ENCODE measurements around the gene QSOX1.

QSOX1 gene

GRCh38 chr1:180234369-180235076 lies 79.9 kb downstream of the QSOX1 start:
- DNase-seq (ENCODE audit: low read depth) = no peak

GRCh38 chr1:180235077-180235501 lies 80.4 kb downstream of the QSOX1 start:
- no peak for DNase-seq (ENCODE audit: low read depth)

- DNase-seq (ENCODE audit: low read depth) = no peak
These were observed 81.0 kb downstream of the QSOX1 start for GRCh38 chr1:180235502-180236239.

GRCh38 chr1:180236698-180237509 lies 82.2 kb downstream of the QSOX1 start:
- no peak for DNase-seq (ENCODE audit: low read depth)

GRCh38 chr1:180237869-180238476 lies 83.3 kb downstream of the QSOX1 start:
- DNase-seq (ENCODE audit: low read depth) = no peak

- no peak for DNase-seq (ENCODE audit: low read depth)
These were observed 84.0 kb downstream of the QSOX1 start for GRCh38 chr1:180238675-180239074.

- DNase-seq (ENCODE audit: low read depth) = no peak
These were observed 84.8 kb downstream of the QSOX1 start for GRCh38 chr1:180239145-180240096.

GRCh38 chr1:180241716-180242544 lies 87.3 kb downstream of the QSOX1 start:
- DNase-seq (ENCODE audit: low read depth) = no peak

- no peak for DNase-seq (ENCODE audit: low read depth)
These were observed 89.0 kb downstream of the QSOX1 start for GRCh38 chr1:180243517-180244221.

GRCh38 chr1:180244840-180245239 lies 90.2 kb downstream of the QSOX1 start:
- no peak for DNase-seq (ENCODE audit: low read depth)

- no peak for DNase-seq (ENCODE audit: low read depth)
These were observed 91.9 kb downstream of the QSOX1 start for GRCh38 chr1:180246579-180246978.

GRCh38 chr1:180247061-180247460 lies 92.4 kb downstream of the QSOX1 start:
- DNase-seq (ENCODE audit: low read depth) = no peak

GRCh38 chr1:180247580-180247979 lies 92.9 kb downstream of the QSOX1 start:
- no peak for DNase-seq (ENCODE audit: low read depth)

- no peak for DNase-seq (ENCODE audit: low read depth)
These were observed 93.5 kb downstream of the QSOX1 start for GRCh38 chr1:180248176-180248575.

GRCh38 chr1:180248731-180249681 lies 94.3 kb downstream of the QSOX1 start:
- DNase-seq (ENCODE audit: low read depth) = no peak

GRCh38 chr1:180249725-180250498 lies 95.2 kb downstream of the QSOX1 start:
- DNase-seq (ENCODE audit: low read depth) = no peak

- DNase-seq (ENCODE audit: low read depth) = no peak
These were observed 95.8 kb downstream of the QSOX1 start for GRCh38 chr1:180250499-180250770.
